GM12892 (cell line): Measurements from ENCODE around the gene C17orf78.
A peak's percentile ranks its signal among the peaks of the same experiment; 100 is the strongest.

Source experiments
- POLR2A ChIP-seq: IDR thresholded peaks from 2 replicates; pipeline ENCODE4 v1.6.1; 2011; ENCODE audit warnings: low read depth, low read length, control low read depth
- POLR2AphosphoS5 ChIP-seq: IDR thresholded peaks from 2 replicates; pipeline ENCODE4 v1.6.1; 2011; ENCODE audit warnings: low read depth, low read length, control low read depth
- TAF1 ChIP-seq: IDR thresholded peaks from 2 replicates; pipeline ENCODE4 v1.6.1; 2011; ENCODE audit warnings: low read depth, mild to moderate bottlenecking, control low read depth, low read length, borderline replicate concordance

DNA sequence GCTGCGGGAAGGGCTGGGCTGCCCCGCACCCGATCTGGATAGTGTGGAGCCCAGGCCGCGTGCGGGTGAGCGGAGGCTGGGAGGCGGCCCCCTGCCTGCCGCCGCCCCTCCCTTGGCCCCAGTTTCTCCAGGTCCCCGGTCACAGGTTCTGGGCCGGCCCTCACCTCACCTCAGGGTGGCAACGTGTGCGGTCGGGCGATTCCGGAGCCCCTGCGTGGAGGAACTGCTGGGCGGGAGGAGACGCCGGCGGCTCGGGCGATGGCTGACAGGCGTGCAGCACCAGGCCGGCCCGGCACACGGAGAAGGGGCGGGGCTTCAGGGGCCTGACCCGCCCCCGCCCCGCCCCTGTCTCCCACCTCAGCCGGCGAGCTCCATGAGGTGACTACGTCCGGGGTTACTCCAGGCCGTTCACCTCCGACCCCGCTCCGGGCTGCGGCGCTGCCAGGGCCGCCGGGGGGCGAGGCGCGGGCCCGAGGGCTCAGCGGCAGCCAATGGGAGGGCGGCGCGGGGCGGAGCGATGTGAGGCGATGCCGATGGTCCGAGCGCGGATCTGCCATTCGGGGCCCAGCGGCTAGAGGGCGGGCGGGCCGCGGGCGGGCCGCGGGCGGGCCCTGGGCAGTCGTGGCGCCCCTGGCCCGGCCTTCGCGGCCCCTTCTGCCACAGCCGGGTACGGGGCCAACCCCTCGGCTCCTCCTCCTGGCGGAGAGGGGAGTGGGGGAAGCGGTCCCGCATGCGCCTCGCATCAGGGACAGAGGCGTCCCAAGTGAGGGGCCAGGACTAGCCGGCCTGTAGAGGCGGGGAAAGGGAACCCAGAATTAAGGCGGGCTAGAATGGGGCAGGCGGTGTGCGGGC is 16.7 kb upstream of the C17orf78 start:
- no peak; the same call in 1 of the 2 replicates for TF ChIP-seq POLR2AphosphoS5
- TF ChIP-seq POLR2A = peak; percentile 58; the same call in 1 of the 2 replicates
- TF ChIP-seq TAF1 = peak; percentile 49
